HG03095 (cell line): Measurements from ENCODE around the gene PLGRKT.
A peak's percentile ranks its signal among the peaks of the same experiment; 100 is the strongest.
"Not testable (repeated sequence)": the region's sequence is repeated elsewhere in the genome, so short reads cannot be mapped to it uniquely, and the experiment has no call there.

ENCODE experiments used
- ATAC-seq: cut with Tn5 transposase; IDR thresholded peaks from one replicate; pipeline ENCODE4 v1.9.1; 2021; ENCODE audit warnings: moderate library complexity; ENCODE audit not compliant: unreplicated experiment

Gene PLGRKT, protein sequence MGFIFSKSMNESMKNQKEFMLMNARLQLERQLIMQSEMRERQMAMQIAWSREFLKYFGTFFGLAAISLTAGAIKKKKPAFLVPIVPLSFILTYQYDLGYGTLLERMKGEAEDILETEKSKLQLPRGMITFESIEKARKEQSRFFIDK

DNA sequence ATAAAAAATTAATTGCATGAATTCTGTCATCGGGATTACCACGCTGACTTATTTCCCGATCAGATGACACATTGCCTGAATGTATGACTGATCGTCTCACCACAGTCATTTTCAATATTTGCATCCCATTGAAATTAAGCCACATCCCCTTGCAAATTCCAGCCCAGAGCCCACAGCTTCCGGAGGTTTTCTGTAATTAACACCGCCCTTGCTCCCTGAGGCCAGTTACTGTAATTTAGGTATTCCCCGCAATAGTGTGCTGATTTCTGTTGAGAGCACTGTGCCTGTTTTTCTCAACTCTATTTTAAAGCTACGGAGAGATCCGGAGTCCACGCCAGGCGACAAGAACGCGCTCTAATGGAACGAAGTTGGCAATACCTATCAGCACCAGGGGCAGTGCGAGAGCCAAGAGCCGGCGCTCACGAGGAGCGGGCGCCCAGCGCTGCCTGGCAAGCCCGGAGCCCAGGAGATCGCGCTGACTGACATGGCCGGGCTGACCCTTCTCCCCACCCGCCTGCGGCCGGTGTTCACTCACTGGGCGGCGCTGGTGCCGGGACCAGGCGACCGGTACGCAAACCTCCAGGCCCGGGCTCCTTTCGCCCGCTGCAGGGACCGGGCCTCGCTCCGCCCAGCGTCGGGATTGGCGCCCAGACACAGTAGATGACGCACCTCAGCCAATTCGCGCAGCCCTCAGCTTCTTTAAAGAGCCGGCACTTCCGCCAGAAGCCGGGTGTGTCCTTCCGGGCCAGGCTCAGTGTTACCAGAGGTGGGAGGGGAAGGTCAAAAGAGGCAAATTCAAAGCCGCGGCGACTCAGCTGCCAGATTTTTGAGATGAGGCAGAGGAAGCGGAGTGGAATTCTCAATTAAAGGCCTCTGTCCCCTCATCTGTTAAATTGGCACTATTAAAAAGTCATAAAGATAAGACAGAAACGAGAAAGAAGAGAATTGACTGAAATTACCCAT lies at the start of gene PLGRKT:
TSS of gene PLGRKT (minus strand) at position 672 of the 963 bp plus-strand sequence. CDS start 5,948 bp downstream, outside the sequence.
- ATAC-seq, result peak; percentile 85

DNA sequence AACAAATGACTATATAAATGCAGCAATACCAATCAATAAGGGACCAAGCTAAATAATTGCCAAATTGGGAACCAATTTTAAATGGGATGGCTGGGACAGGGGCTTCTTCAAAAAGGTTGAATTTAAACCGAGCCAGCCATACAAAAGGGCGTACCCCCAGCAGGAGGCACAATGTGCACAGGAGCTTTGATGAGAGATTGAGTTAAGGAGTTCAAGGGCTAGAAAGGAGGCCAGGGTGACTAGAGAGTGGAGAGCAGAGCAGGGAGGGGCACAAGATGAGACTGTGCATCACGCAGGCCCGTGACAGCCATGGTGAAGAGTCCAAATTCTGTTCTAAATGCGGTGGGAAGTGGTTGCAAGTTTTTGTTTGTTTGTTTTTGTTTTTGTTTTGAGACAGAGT lies 49.3 kb upstream of the PLGRKT start:
- ATAC-seq, result no peak

DNA sequence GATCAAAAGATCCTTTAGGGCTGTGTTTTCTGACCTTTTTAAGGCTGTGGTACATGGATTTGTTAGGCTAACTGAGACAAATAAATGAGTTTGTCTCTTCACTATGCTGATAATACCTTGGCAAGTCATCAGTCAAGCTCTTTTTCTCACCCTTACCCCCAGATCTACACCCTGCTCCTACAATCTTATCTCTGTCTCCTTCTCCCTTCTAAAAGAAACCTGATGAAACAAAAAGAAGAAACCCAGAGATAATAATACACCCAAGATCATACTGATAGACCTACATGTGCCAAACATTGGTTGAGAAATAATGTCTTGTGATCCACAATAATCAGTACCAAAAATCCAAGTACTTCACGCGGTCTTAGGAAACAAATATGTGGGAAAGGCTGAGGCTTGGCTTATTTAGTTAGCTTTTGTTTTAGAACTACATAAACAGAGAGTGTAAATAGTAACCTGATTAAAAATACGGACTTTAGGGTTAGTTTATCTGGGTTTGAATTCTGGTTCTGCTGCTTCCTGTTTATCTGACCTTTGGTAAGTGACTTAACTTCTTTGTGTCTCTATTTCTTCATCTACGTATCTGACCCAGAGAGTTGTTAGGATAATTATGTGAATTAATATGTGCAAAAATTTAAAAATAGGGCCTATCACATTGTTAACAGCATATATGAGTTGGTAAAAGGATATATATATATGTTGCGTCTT lies 47.8 kb upstream of the PLGRKT start:
- ATAC-seq, result no peak

DNA sequence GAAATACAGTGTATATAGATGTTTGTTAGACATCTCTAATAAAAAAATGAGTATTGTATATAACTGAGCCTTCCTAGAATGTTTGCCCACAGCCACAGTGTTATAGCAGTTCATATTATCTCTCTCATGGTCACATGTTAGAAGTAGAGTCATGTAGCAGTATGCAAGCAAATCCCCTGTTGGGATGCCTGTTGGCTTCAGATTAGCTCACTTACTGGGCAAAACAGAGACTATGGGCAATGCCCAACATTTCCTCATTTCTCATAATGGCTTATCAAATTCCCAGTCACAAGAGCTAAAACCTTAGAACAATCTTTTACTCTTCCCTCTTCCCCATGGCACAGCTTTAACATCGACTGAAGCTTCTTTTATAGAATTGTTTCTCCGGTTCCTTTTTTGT lies 45.6 kb upstream of the PLGRKT start:
- ATAC-seq, result no peak

DNA sequence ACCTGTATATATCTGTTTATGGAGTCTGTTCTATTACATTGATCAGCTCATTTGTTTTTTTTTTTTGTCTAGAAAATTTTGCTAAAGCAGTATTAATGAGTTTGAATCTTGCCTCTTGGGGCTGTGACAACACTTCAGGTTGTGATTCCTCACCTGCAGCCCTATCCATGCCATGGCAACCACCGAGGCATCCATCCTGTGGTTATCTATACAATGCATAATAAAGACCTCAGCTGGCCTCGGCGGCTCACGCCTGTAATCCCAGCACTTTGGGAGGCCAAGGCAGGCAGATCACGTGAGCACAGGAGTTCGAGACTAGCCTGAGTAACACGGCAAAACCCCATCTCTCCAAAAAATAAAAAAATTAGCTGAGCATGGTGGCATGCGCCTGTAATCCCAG lies 44.5 kb upstream of the PLGRKT start:
- ATAC-seq, result no peak

DNA sequence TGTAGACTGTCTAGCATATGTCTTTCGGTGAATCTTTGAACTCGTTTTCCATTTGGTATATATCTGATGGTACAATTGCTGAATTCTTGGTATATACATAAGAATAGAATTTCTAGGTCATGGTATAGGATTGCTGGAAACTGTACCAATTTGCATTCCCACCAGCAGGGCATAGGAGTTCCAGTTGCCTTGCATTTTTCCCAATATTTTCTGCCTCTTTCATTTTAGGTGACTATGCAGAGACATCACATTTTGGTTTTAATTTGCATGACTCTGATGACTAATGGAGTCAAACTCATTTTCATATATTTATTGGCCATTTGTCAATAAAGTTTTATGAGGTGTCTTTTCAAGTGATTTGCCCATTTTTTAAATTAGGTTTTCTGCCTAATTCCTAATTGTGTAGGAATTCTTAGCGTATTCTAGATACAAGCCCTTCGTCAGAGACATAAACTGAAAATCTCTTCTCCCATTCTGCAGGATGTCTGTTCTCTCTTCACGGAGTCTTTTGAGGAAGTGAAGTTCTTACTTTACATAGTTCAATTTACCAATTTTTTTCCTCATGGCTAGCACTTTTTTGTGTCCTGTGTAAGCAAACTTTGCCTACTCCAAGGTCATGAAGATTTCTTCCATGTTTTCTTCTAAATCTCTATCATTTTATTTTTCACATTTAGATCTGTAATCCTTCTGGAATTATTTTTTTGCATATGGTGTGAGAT lies 43.8 kb upstream of the PLGRKT start:
- ATAC-seq, result no peak

DNA sequence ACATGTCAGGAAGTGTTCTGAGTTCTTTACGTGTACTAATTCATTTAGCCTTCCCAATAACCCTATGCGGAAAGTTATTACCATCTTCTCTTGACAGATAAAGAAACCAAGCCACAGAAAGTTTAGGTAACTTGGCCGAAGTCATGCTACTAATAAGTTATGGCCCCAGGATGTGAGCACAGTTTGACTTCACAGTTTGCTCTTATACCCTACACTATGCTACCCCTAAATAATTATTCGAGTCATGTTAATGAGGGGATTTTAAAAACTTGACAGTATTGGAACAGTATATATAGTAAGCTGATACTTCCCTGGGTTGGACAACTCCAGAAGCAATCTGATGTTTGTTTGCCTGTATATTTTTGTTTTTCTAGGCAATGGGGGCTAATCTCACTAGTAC lies 43.2 kb upstream of the PLGRKT start:
- ATAC-seq, result no peak

DNA sequence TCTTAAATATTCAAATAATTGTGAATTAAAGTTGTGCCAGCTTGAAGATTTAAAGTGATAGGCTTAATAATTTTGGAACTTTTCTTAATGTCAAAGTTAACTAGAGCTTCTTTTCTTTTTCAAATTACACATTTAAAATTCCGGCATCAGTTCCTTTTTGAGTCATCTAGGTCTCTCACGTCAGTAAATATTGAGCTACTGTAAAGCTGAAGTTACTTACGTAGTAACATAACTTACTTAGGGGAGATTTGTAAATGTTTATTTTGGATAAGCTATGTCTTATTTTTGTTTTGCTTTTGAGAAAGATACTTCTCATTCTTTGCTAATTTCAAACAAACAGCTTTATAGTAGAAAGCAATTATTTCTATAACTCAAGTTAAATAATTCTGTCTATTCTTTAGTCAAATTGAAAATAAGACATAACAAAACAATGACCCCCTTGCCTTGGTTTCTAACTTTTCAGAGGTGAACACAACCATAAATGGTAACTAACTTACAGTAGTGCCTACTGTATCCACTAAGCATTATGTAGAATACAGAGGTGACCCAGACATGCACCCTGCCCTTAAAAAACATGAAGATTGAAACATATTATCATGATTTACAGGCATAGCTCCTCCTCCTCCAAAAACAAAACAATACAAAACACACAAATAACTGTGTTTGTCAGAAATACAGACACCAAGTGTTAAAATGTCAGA lies 42.4 kb upstream of the PLGRKT start:
- peak; percentile 54 for ATAC-seq

DNA sequence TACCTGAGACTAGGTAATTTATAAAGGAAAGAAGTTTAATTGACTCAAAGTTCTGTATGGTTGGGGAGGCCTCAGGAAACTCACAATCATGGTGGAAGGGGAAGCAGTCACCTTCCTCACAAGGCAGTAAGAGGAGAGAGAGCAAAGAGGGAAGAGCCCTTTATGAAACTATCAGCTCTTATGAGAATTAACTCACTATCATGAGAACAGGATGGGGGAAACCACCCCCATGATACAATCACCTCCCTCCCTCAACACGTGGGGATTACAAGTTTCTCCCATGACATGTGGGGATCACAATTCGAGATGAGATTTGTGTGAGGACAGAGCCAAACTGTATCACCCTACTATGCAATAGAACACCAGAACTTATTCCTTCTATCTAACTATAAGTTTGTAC lies 40.5 kb upstream of the PLGRKT start:
- ATAC-seq, result no peak

DNA sequence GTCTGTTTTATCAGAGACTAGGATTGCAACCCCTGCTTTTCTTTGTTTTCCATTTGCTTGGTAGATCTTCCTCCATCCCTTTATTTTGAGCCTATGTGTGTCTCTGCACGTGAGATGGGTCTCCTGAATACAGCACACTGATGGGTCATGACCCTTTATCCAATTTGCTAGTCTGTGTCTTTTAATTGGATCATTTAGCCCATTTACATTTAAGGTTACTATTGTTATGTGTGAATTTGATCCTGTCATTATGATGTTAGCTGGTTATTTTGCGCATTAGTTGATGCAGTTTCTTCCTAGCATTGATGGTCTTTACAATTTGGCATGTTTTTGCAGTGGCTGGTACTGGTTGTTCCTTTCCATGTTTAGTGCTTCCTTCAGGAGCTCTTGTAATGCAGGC lies 37.9 kb upstream of the PLGRKT start:
- ATAC-seq, result not testable (repeated sequence)

DNA sequence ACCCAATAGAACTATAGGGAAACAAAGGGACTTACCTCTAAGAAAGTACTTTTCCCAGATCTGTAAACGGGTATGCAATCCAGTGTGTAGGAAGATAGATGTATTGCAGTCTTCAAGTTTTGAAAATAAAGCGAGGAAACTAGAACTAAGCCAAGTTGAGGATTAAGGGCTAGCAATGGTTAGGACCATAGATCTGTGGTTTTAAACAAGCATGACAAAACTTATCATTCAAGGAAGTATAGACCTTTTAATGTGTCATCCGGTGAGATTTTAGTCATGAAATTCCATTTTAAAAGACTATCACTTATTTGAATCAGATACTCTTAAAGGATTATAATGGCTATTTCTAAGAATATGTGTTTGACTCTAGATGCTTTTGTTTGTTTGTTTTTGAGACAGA lies 33.1 kb upstream of the PLGRKT start:
- ATAC-seq, result no peak

DNA sequence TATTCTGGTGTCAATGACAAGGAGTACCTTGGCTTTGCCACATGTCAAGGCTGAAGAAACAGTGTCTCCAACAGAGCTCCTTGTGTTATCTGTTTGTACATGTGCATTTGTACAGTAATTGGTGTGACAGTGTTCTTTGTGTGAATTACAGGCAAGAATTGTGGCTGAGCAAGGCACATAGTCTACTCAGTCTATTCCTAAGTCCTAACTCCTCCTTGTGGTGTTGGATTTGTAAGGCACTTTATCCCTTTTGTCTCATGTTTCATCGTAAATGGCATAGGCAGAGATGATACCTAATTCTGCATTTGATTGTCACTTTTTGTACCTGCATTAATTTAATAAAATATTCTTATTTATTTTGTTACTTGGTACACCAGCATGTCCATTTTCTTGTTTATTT lies 32.4 kb upstream of the PLGRKT start:
- no peak for ATAC-seq

DNA sequence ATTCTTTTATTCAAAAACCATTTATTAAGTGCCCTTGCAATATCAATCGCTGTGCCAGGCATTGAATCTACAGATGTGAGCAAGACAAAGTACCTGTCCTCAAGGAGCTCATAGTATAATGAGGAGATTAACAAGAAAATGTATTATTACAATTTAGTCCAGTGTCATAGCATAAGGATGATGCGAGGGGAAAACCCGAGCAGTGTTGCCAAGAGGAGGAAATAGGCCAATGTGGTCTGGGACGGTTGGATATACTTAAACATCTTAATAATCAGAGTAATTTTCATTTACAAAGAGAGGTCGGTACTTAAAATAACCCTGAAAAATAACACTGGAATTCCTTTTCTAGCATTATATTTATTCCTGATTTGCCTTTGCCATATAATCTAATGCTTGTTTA lies 31.1 kb upstream of the PLGRKT start:
- no peak for ATAC-seq

DNA sequence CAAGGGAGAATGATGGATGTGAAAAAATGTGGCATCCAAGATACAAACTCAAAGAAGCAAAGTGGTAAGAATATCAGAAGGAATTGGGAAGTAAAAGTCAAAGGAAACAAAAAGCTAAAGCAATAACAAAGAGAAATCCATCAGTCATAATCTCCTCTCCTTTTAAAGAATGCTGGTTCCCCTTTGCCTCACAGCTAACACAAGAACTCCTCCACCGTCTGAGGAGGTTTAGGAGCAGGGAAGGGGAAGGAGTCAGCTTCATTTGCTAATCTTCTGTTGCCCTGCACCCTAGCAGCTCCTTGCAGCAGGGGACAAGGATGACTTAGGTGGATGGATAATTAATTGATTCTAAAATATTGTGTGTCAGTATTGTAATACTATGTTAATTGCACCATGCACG lies 29.0 kb upstream of the PLGRKT start:
- no peak for ATAC-seq

DNA sequence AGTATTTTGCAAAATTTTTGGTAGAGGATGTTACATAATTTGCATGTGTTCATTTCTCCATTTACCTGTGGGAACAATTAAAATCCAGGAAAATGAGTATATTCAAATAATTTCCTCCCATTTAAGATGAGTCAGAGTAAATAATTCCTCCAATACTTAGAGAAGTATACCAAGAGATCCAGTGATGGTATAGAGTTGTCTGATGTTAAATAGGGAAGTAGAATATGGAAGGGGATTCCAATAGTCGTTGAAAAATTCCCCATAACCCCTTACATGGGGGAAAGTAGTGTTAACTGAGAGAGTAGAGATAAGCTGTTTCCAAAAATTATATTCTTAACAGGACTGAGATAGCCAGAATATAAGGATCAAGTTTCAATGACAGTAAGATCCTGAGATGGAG lies 28.3 kb upstream of the PLGRKT start:
- ATAC-seq, result no peak

DNA sequence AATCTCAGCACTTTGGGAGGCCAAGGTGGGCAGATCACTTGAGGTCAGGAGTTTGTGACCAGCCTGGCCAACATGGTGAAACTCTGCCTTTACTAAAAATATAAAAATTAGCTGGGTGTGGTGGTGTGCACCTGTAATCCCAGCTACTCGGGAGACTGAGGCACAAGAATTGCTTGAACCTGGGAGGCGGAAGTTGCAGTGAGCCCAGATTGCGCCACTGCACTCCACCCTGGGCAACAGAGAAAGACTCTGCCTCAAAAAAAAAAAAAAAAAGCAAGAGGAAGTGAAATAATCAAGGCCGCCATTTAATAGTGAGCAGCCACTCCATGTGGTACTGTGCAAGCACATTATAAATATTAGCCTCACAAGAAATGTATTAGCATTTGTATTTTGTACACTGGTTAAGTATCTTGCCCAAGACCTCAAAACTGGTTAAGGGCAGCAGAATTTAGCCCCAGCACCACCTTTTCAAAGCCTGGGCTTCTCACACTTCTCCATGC lies 27.2 kb upstream of the PLGRKT start:
- not testable (repeated sequence) for ATAC-seq

DNA sequence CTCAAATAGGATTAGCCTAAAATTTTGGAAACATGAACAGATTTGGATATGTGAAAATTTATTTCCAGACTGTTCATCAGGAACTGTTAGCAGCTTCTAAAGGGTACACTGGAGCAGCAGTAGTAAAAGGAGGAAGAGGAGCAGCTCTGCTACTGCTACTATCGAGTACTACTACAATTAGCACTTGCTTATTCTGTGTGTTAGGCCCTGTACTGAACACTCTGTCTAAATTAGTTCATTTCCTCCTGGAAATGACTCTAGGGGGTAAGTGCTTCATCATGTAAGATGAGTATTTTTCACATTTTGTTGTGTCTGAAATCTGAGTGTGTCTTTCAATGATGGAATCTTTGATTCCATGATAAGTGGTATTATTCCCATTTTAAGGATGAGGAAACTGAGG lies 22.4 kb upstream of the PLGRKT start:
- no peak for ATAC-seq

DNA sequence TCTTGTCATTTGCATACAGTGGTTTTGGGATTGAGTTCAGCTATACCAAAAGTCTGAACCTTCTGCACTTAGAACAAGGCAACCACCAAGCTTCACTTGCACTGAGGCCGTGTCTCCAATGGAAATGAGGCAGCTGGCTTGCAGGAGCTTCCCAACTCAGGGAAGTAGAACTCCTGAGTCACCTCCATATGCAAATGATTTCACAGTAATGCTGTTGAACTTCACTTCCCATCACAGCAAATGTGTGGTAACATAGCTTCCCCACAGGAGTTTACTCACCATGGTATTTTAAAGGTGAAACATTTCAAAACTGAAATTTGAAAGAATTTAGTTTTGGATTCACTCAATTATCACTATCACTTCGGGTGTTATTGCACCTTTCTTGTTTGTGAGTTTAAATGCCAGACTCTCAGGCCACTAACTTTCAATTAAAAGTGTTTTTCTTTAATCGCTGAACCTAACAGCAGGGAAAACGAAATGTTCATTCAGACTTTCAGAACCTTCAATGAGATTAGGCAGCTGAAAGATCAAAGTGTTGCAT lies 21.6 kb upstream of the PLGRKT start:
- peak; percentile 57 for ATAC-seq

DNA sequence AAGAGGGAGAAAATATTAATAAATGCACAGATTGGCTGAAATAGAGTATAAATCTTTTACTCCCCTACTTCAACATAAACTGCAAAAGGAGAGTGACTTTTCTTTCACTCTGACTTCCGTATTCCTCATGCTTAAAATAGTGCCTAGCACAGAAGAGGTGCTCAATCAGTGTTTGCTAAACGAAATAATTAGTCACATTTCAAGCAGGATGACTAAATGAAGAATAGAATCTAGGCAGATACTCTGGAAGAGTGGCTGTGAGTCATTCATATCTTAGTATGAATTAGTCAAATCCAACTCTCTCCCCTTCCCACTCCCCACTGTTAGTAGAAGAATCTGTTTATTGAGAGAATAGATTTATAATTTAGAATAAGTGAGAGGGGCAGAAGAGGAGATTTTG lies 17.5 kb upstream of the PLGRKT start:
- ATAC-seq, result no peak

DNA sequence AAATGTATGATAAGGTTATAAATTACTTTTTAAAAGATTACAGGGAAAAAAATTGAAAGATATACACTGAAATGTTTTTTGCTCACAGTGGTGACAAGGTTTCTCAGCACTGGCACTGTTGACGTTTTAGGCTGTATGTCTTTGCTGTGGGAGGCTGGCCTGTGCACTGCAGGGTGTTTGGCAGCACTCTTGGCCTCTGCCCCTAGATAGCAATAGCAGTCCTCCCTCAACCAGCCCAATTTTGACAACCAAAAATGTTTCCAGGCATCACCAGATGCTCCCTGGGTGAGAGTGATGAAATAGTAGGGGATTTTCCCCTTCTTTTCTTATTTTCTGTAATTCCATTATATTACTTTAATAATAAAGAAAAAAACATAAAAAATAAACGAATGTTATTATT lies 15.9 kb upstream of the PLGRKT start:
- ATAC-seq, result no peak
